ENCODE measurements around the gene JAKMIP2. TPM values are rescaled to one million over a fixed set of nuclear protein-coding genes. Genes with fewer than 3 reads are reported as not detected.

The JAKMIP2 gene
- total and polyA plus RNA-seq, 10 of the 15 experiments (the other 5 are each of a cell fraction or from before 2014, with no cell fraction given) = 0.51 to 1.8 (median 0.89) TPM

GRCh38 chr5:147666419-147666818 lies 116.1 kb downstream of the JAKMIP2 start:
- 40% methylated on average over 6 of the region's 6 CpGs for WGBS (ENCODE audit: insufficient coverage, insufficient replicate concordance, low lambda C conversion rate, missing lambda C conversion rate)
- in situ Hi-C loops (cut with MboI) (no loop called here), intact Hi-C loops (cut with micrococcal nuclease; ENCODE audit: unreplicated experiment) (no loop called here)
- Histone ChIP-seq H4K20me1 (ENCODE audit: control insufficient read depth, insufficient read depth) (no peaks in the 10 kb centered on the region), H3K27me3 (replicated peaks in 1 of 2; ENCODE audit: control insufficient read depth in 2 of 2, insufficient read depth in 2 of 2, low read length in 1 of 2) (no peaks in the 10 kb centered on the region; a peak in 1 of 4 replicates), H3K27ac (ENCODE audit: control insufficient read depth, insufficient read depth) (no peak overlapping the region), H3K36me3 (ENCODE audit: control insufficient read depth in 2 of 2, insufficient read depth in 2 of 2, low read length in 1 of 2) (no peaks in the 10 kb centered on the region), H3K4me1 (ENCODE audit: control insufficient read depth, insufficient read depth, low read length) (no peaks in the 10 kb centered on the region), H3K4me3 (no peak overlapping the region), H2AFZ (ENCODE audit: control insufficient read depth, low read depth, low read length) (no peak overlapping the region), H3K9ac (ENCODE audit: control insufficient read depth, insufficient read depth, low read length) (no peak overlapping the region), H3K79me2 (ENCODE audit: control insufficient read depth, insufficient read depth, low read length) (no peaks in the 10 kb centered on the region), H3K9me3 (replicated peaks; ENCODE audit: control insufficient read depth, insufficient read depth, low read length) (no peaks in the 10 kb centered on the region), H3K4me2 (ENCODE audit: control insufficient read depth, insufficient read depth) (no peak overlapping the region)
- RAD21 ChIA-PET (ENCODE audit: unreplicated experiment) = no interaction called here
- ATAC-seq (no peak), FAIRE-seq (no peak), DNase-seq (ENCODE audit: low read depth, low spot score) (no peak)
- SMC1A ChIA-PET (ENCODE audit: uncharacterized antibody, unreplicated experiment) = no interaction called here
- POLR2A ChIA-PET = no interaction called here
- CTCF ChIA-PET = interaction anchor here (1.0 kb wide), 1 partner anchor 26 kb away, joined by 3 read pairs; no protein-coding TSS in a partner anchor
- no TSS peak for BruUV-seq (replicated peaks)
- TF ChIP-seq SMAD5 (IDR thresholded peaks at IDR 0.05; ENCODE audit: low read depth) (no peak), FOXK2 (IDR thresholded peaks at IDR 0.05) (no peak)

GRCh38 chr5:147661541-147661940 lies 121.0 kb downstream of the JAKMIP2 start:
- WGBS (ENCODE audit: insufficient coverage, insufficient replicate concordance, low lambda C conversion rate, missing lambda C conversion rate) = 62% methylated on average over 5 of the region's 5 CpGs
- ChIA-PET SMC1A (ENCODE audit: uncharacterized antibody, unreplicated experiment) (no interaction called here), CTCF (interaction anchor here (1.8 kb wide), 1 partner anchor 33 kb away, joined by 4 read pairs; no protein-coding TSS in a partner anchor), POLR2A (no interaction called here), RAD21 (ENCODE audit: unreplicated experiment) (no interaction called here)
- FAIRE-seq (no peak), ATAC-seq (no peak), DNase-seq (ENCODE audit: low read depth, low spot score) (no peak)
- Histone ChIP-seq H3K9ac (ENCODE audit: control insufficient read depth, insufficient read depth, low read length) (no peak overlapping the region), H3K27me3 (replicated peaks in 1 of 2; ENCODE audit: control insufficient read depth in 2 of 2, insufficient read depth in 2 of 2, low read length in 1 of 2) (no peaks in the 10 kb centered on the region; a peak in 1 of 4 replicates), H3K4me2 (ENCODE audit: control insufficient read depth, insufficient read depth) (no peak overlapping the region), H2AFZ (ENCODE audit: control insufficient read depth, low read depth, low read length) (no peak overlapping the region), H3K4me1 (ENCODE audit: control insufficient read depth, insufficient read depth, low read length) (no peaks in the 10 kb centered on the region), H3K36me3 (ENCODE audit: control insufficient read depth in 2 of 2, insufficient read depth in 2 of 2, low read length in 1 of 2) (no peaks in the 10 kb centered on the region), H3K79me2 (ENCODE audit: control insufficient read depth, insufficient read depth, low read length) (no peaks in the 10 kb centered on the region), H3K27ac (ENCODE audit: control insufficient read depth, insufficient read depth) (no peak overlapping the region), H4K20me1 (ENCODE audit: control insufficient read depth, insufficient read depth) (no peaks in the 10 kb centered on the region), H3K9me3 (replicated peaks; ENCODE audit: control insufficient read depth, insufficient read depth, low read length) (no peaks in the 10 kb centered on the region), H3K4me3 (no peak overlapping the region)
- intact Hi-C loops (cut with micrococcal nuclease; ENCODE audit: unreplicated experiment) (no loop called here), in situ Hi-C loops (cut with MboI) (no loop called here)
- BruUV-seq (replicated peaks) = no TSS peak
- TF ChIP-seq MLLT1 (IDR thresholded peaks at IDR 0.05) = no peak
- TF ChIP-seq ZSCAN29 (IDR thresholded peaks at IDR 0.05) = no peak
- no peak for TF ChIP-seq SUPT20H (IDR thresholded peaks at IDR 0.05; ENCODE audit: borderline replicate concordance, control insufficient read depth, low read depth, low read length)
- TF ChIP-seq ZZZ3 (IDR thresholded peaks at IDR 0.05; ENCODE audit: control insufficient read depth, insufficient read length, low read depth) = no peak
- TF ChIP-seq ATF7 (IDR thresholded peaks at IDR 0.05; ENCODE audit: low read depth) = no peak
- TF ChIP-seq STAT1 (conservative IDR thresholded peaks at IDR 0.05) = no peak
- TF ChIP-seq REST (IDR thresholded peaks at IDR 0.05; ENCODE audit: low read depth, low read length) = no peak
- TF ChIP-seq, protein P1, sequence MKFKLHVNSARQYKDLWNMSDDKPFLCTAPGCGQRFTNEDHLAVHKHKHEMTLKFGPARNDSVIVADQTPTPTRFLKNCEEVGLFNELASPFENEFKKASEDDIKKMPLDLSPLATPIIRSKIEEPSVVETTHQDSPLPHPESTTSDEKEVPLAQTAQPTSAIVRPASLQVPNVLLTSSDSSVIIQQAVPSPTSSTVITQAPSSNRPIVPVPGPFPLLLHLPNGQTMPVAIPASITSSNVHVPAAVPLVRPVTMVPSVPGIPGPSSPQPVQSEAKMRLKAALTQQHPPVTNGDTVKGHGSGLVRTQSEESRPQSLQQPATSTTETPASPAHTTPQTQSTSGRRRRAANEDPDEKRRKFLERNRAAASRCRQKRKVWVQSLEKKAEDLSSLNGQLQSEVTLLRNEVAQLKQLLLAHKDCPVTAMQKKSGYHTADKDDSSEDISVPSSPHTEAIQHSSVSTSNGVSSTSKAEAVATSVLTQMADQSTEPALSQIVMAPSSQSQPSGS (IDR thresholded peaks at IDR 0.05; ENCODE audit: low read length) = no peak

Data from GM12878 (cell line).